HCT116 (cell line): Measurements from ENCODE around the gene LRRC4B. TPM values are rescaled to one million over a fixed set of nuclear protein-coding genes. Genes with fewer than 3 reads are reported as not detected.

ENCODE experiments used
- ATAC-seq: fragments of 200-7000 bp; cut with Tn5 transposase; 2 replicates; pipeline ENCODE4 v1.9.1; 2020; ENCODE audit warnings: mild to moderate bottlenecking, moderate library complexity
- BruUV-seq: library from RNA; stranded (reverse); fragments of 400-500 nt; replicated peaks from 2 replicates; lab custom pipeline; 2021; lab: Mats Ljungman, UMichigan
- CTCF ChIA-PET: fragments of 300-600 bp; sonication (Branson Sonifier 250); formaldehyde crosslinking; loops from one replicate; lab custom pipeline; 2021; ENCODE audit warnings: antibody characterized with exemption; lab: Charles Lee
- POLR2A ChIA-PET: fragments of 300-600, 350-600 bp; sonication (Branson Sonifier 250); formaldehyde crosslinking; loops from one replicate; lab custom pipeline; 2021; ENCODE audit warnings: antibody characterized with exemption; lab: Charles Lee
- RAD21 ChIA-PET, 2 experiments: fragments of 300-600 bp; sonication (Branson Sonifier 250); formaldehyde crosslinking; loops; one replicate each; lab custom pipeline; 2023; ENCODE audit warnings: low total read pairs in 2 of 2; ENCODE audit not compliant: uncharacterized antibody in 2 of 2, unreplicated experiment in 2 of 2, low non-redundant PET in 1 of 2; lab: Charles Lee
- DNase-seq: peaks from one replicate; pipeline ENCODE4 v3.0.0-alpha.2; 2010; ENCODE audit warnings: low read depth, low spot score
- H2AFZ ChIP-seq: fragments of 200-600 bp; shearing (Covaris generic), sonication (generic); 2 replicates; pipeline ENCODE4 v1.6.1; 2017; ENCODE audit warnings: low read depth, mixed run types, mixed read lengths, antibody characterized with exemption, low read length; ENCODE audit not compliant: poor library complexity, severe bottlenecking
- H3K27ac ChIP-seq: 2 replicates; pipeline ENCODE4 v1.5.1; 2012; ENCODE audit warnings: low read depth, low read length
- H3K27me3 ChIP-seq: fragments of 200-600 bp; sonication (generic); 2 replicates; pipeline ENCODE4 v1.6.1; 2016; ENCODE audit warnings: mixed run types, low read length, mixed read lengths; ENCODE audit not compliant: insufficient read depth
- H3K36me3 ChIP-seq, 2 experiments: fragments of 200-500 bp in 1 of 2; fragments of 200-600 bp in 1 of 2; sonication (Bioruptor generic) in 1 of 2; sonication (generic) in 1 of 2; 2 replicates each; pipeline versions ENCODE4 v1.5.1 to v1.6.1; 2014 to 2016; ENCODE audit warnings: low read length in 2 of 2, inconsistent platforms in 1 of 2, mixed read lengths in 1 of 2, mixed run types in 1 of 2; ENCODE audit not compliant: insufficient read depth in 2 of 2, control insufficient read depth in 1 of 2
- H3K4me1 ChIP-seq, 2 experiments: fragments of 200-600 bp in 1 of 2; sonication (generic) in 1 of 2; 2 replicates each; pipeline versions ENCODE4 v1.5.1 to v1.6.1; 2012 to 2017; ENCODE audit warnings: low read length in 2 of 2, inconsistent platforms in 1 of 2, mild to moderate bottlenecking in 1 of 2, mixed read lengths in 1 of 2, mixed run types in 1 of 2, moderate library complexity in 1 of 2; ENCODE audit not compliant: insufficient read depth in 2 of 2, control insufficient read depth in 1 of 2
- H3K4me2 ChIP-seq: fragments of 200-600 bp; sonication (generic); 2 replicates; pipeline ENCODE4 v1.6.1; 2017; ENCODE audit warnings: mixed run types, low read length, mixed read lengths
- H3K4me3 ChIP-seq, 2 experiments: fragments of 200-600 bp in 1 of 2; sonication (generic) in 1 of 2; replicated peaks in 1 of 2; 2 replicates each; pipeline ENCODE4 v1.5.1; 2011 to 2016; ENCODE audit warnings: low read length in 2 of 2, control low read depth in 1 of 2, low read depth in 1 of 2, mild to moderate bottlenecking in 1 of 2, mixed read lengths in 1 of 2, mixed run types in 1 of 2
- H3K79me2 ChIP-seq: fragments of 200-600 bp; sonication (generic); 2 replicates; pipeline ENCODE4 v1.6.1; 2017; ENCODE audit warnings: mild to moderate bottlenecking, mixed run types, low read length, moderate library complexity, mixed read lengths; ENCODE audit not compliant: insufficient read depth
- H3K9ac ChIP-seq: fragments of 200-600 bp; sonication (generic); 2 replicates; pipeline ENCODE4 v1.6.1; 2016; ENCODE audit warnings: low read length, mixed read lengths
- H3K9me2 ChIP-seq: fragments of 200-600 bp; sonication (generic), shearing (Covaris generic); 2 replicates; pipeline ENCODE4 v1.6.1; 2017; ENCODE audit warnings: mixed run types, mild to moderate bottlenecking, moderate library complexity; ENCODE audit not compliant: insufficient read depth
- H3K9me3 ChIP-seq, 2 experiments: fragments of 200-500 bp in 1 of 2; fragments of 200-600 bp in 1 of 2; sonication (Bioruptor generic) in 1 of 2; sonication (generic) in 1 of 2; 2 replicates each; pipeline ENCODE4 v1.6.1; 2014 to 2017; ENCODE audit warnings: low read length in 2 of 2, mixed read lengths in 2 of 2, inconsistent platforms in 1 of 2, low read depth in 1 of 2, mild to moderate bottlenecking in 1 of 2, mixed run types in 1 of 2, moderate library complexity in 1 of 2; ENCODE audit not compliant: control insufficient read depth in 1 of 2, insufficient read depth in 1 of 2
- H4K20me1 ChIP-seq: fragments of 200-600 bp; sonication (generic), shearing (Covaris generic); 2 replicates; pipeline ENCODE4 v1.6.1; 2017; ENCODE audit warnings: mixed run types, mild to moderate bottlenecking, moderate library complexity; ENCODE audit not compliant: insufficient read depth
- ATF3 ChIP-seq: IDR thresholded peaks from 2 replicates; pipeline ENCODE4 v1.6.1; 2012
- CTCF ChIP-seq, 3 experiments: fragments of 200-600 bp in 1 of 3; sonication (generic) in 1 of 3; IDR thresholded peaks in 2 of 3; conservative IDR thresholded peaks in 1 of 3; 2 replicates each; pipeline ENCODE4 v1.5.1; 2012 to 2017; ENCODE audit warnings: low read depth in 2 of 3, low read length in 2 of 3, antibody characterized with exemption in 1 of 3, borderline replicate concordance in 1 of 3, control low read depth in 1 of 3, mild to moderate bottlenecking in 1 of 3, mixed read lengths in 1 of 3, mixed run types in 1 of 3, moderate library complexity in 1 of 3; ENCODE audit not compliant: insufficient read depth in 1 of 3
- JUND ChIP-seq: IDR thresholded peaks from 2 replicates; pipeline ENCODE4 v1.6.1; 2012
- MAX ChIP-seq: IDR thresholded peaks from 2 replicates; pipeline ENCODE4 v1.6.1; 2012
- TCF7L2 ChIP-seq: IDR thresholded peaks from 2 replicates; pipeline ENCODE4 v1.7.0; 2011; ENCODE audit warnings: borderline replicate concordance, inconsistent platforms; ENCODE audit not compliant: insufficient read depth, insufficient read length; ENCODE audit errors: extremely low read depth
- ZFX ChIP-seq: fragments of 450-650 bp; IDR thresholded peaks from 2 replicates; pipeline ENCODE4 v1.6.1; 2017
- ZNF274 ChIP-seq: fragments of 200-500 bp; sonication (Bioruptor generic); IDR thresholded peaks from 2 replicates; pipeline ENCODE4 v1.6.1; 2014; ENCODE audit warnings: mild to moderate bottlenecking, low read depth, low read length, inconsistent platforms
- intact Hi-C: fragments of 100-400 bp; cut with micrococcal nuclease; formaldehyde crosslinking; loops from 2 replicates; pipeline ENCODE4 v1.10.0; 2022
- total RNA-seq: library from RNA; stranded (reverse); gene quantifications from one replicate; pipeline ENCODE4 v1.2.1, GENCODE V29; 2021; ENCODE audit not compliant: unreplicated experiment

Gene LRRC4B
- total RNA-seq, 1 experiment from 2014 or later, result 0.89 TPM

- H3K36me3 ChIP-seq, result no peaks in the 10 kb centered on the region
- H3K9me3 ChIP-seq, result no peaks in the 10 kb centered on the region
- H3K4me2 ChIP-seq, result no peak overlapping the region
- no peak overlapping the region for H3K27ac ChIP-seq
- no peak for TF ChIP-seq JUND
- no peaks in the 10 kb centered on the region for H3K27me3 ChIP-seq
- no peak overlapping the region for H2AFZ ChIP-seq
- BruUV-seq, result no TSS peak
- no peaks in the 10 kb centered on the region for H3K79me2 ChIP-seq
- ChIA-PET POLR2A (no interaction called here), CTCF (no interaction called here), RAD21 (no interaction called here)
- no peaks in the 10 kb centered on the region for H3K9me2 ChIP-seq
- H4K20me1 ChIP-seq, result no peaks in the 10 kb centered on the region
- no peak for ATAC-seq
- H3K4me3 ChIP-seq, result no peak overlapping the region
- H3K4me1 ChIP-seq, result peaks cover 10 to 19% of the 10 kb centered on the region in 2 experiments; a peak in 3 of 4 replicates
- intact Hi-C loops, result no loop called here
- H3K9ac ChIP-seq, result no peak overlapping the region
- DNase-seq, result no peak
Observed at GRCh38 chr19:50553134-50553703, 15.0 kb downstream of the LRRC4B start.

GRCh38 chr19:50552540-50552939 is 15.7 kb downstream of the LRRC4B start:
- Histone ChIP-seq H3K4me2 (no peak overlapping the region), H3K36me3 (no peaks in the 10 kb centered on the region), H3K9me2 (no peaks in the 10 kb centered on the region), H3K4me3 (no peak overlapping the region), H4K20me1 (no peaks in the 10 kb centered on the region), H3K4me1 (peaks cover 10 to 19% of the 10 kb centered on the region in 2 experiments; a peak in 3 of 4 replicates), H2AFZ (no peak overlapping the region), H3K27ac (no peak overlapping the region), H3K79me2 (no peaks in the 10 kb centered on the region), H3K27me3 (no peaks in the 10 kb centered on the region)
- POLR2A ChIA-PET, result no interaction called here
- intact Hi-C loops, result no loop called here
- RAD21 ChIA-PET, result no interaction called here
- ATAC-seq, result no peak
- DNase-seq, result no peak
- TF ChIP-seq CTCF (IDR thresholded peaks at IDR 0.05 in 2 of 3, conservative IDR thresholded peaks at IDR 0.05 in 1 of 3; ENCODE audit: borderline replicate concordance in 1 of 3, insufficient read depth in 1 of 3, low read depth in 2 of 3, low read length in 2 of 3), result no peak
- no peak for TF ChIP-seq TCF7L2
- no peak for TF ChIP-seq JUND
- no peak for TF ChIP-seq MAX
- TF ChIP-seq ZNF274, result no peak
- TF ChIP-seq ZFX, result no peak
- TF ChIP-seq ATF3, result no peak
- TF ChIP-seq, all 23 proteins: peak for 0
- Histone ChIP-seq H3K9me3 (no peaks in the 10 kb centered on the region), H3K9ac (no peak overlapping the region)
- CTCF ChIA-PET, result no interaction called here
- no TSS peak for BruUV-seq
